HG02798 (cell line): ENCODE measurements around the gene WAPL.
A peak's percentile ranks its signal among the peaks of the same experiment; 100 is the strongest.
"Not testable (repeated sequence)": the region's sequence is repeated elsewhere in the genome, so short reads cannot be mapped to it uniquely, and the experiment has no call there.

Experiments
- ATAC-seq: cut with Tn5 transposase; IDR thresholded peaks from one replicate; pipeline ENCODE4 v1.9.1; 2021; ENCODE audit warnings: mild to moderate bottlenecking; ENCODE audit not compliant: unreplicated experiment, poor library complexity

WAPL gene, protein sequence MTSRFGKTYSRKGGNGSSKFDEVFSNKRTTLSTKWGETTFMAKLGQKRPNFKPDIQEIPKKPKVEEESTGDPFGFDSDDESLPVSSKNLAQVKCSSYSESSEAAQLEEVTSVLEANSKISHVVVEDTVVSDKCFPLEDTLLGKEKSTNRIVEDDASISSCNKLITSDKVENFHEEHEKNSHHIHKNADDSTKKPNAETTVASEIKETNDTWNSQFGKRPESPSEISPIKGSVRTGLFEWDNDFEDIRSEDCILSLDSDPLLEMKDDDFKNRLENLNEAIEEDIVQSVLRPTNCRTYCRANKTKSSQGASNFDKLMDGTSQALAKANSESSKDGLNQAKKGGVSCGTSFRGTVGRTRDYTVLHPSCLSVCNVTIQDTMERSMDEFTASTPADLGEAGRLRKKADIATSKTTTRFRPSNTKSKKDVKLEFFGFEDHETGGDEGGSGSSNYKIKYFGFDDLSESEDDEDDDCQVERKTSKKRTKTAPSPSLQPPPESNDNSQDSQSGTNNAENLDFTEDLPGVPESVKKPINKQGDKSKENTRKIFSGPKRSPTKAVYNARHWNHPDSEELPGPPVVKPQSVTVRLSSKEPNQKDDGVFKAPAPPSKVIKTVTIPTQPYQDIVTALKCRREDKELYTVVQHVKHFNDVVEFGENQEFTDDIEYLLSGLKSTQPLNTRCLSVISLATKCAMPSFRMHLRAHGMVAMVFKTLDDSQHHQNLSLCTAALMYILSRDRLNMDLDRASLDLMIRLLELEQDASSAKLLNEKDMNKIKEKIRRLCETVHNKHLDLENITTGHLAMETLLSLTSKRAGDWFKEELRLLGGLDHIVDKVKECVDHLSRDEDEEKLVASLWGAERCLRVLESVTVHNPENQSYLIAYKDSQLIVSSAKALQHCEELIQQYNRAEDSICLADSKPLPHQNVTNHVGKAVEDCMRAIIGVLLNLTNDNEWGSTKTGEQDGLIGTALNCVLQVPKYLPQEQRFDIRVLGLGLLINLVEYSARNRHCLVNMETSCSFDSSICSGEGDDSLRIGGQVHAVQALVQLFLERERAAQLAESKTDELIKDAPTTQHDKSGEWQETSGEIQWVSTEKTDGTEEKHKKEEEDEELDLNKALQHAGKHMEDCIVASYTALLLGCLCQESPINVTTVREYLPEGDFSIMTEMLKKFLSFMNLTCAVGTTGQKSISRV (N-terminal part only)

DNA sequence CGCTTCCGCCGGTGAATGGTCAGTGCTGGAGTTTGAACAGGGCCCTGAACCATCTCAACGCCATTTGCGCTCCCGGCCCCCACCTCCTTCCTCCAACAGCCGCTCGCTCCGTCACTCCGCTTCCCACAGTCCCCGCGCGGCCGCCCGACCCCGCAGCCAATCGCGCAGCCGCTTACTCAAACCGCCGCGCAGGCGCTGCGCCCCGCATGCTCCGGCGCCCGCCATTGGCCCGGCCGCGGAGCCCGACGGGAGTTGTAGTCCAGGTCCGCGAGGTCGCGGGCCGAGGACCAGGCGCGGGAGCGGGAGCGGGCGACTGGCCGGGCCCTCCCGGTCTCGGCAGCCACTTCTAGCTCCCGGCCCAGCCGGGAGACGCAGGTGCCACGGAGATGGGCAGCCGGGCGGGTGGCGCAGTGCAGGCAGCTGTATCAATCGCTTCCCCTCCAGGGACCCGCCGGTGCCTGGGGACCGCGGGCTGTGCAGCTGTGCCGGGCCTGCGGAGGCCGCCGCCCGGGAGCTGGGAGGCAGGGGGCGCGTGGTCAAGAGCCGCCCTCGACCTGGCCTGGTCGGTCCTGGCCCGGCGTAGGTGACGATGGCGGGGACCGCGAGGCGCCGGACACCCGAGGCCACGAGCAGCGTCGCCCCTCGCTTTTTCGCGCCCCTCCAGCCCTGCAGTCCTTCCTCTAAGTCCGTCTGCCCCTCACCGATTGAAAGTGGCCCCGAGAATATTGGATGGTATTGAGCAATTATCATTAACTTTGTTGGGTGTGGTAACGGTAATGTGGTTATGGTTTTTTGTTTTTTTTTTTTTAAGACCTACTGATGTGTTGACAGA, at the start of gene WAPL:
TSS of gene WAPL (minus strand) at position 115 of the 832 bp plus-strand sequence. CDS start 3,723 bp downstream, outside the sequence.
- peak; percentile 98 for ATAC-seq

GRCh38 chr10:86569335-86569734, 47.7 kb upstream of the WAPL start:
- ATAC-seq = no peak

GRCh38 chr10:86566518-86566917, 44.9 kb upstream of the WAPL start:
- not testable (repeated sequence) for ATAC-seq

DNA sequence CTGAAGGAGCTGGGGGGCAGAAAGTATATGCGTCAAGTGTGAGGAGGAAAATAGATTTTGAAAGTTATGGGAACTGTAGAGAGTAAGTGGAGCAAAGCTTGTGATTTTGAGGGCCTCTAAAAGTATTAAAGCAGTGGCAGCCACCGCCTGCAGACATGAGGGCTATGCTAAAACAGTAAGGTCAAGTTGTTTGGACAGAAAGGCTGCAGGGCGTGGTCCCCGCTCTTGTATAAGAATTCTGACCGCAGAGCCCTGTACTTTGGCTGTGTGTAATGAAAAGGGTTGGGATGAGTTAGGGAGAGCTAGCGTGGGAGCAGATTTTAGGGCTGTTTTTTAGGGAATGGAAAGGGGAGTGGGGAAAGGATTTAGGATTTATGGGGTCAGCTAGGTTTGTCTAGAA, 41.7 kb upstream of the WAPL start:
- not testable (repeated sequence) for ATAC-seq

- not testable (repeated sequence) for ATAC-seq
Measured at GRCh38 chr10:86558695-86559094, 37.1 kb upstream of the WAPL start.

DNA sequence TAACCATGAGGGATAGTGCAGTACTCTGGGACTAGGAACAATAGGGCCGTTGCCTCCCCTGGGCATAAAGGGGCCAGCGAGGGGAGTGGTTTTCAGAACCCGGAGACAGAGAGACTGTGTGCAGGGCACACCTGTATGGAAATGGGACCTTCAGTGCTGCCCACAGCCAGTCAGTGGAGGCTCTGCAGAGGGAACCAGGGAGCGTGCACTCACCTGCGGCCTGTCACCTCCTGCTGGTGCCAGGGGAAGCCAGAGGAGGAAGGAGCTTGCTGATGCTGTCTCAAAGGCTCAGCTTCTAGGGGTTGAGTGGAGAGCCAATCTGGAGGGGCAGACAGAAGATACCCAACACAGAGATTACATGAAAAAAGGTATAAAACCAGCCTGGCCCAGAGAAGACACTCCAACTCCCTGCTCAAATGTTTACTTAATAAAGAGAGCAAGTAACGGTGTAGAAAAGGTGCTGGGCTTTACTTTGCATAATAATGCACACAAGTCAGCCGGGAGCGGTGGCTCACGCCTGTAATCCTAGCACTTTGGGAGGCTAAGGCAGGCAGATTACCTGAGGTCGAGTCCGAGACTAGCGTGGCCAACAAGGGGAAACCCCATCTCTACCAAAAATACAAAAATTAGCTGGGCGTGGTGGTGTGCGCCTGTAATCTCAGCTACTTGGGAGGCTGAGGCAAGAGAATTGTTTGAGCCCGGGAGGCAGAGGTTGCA, 35.5 kb upstream of the WAPL start:
- ATAC-seq = no peak

GRCh38 chr10:86556532-86556931, 34.9 kb upstream of the WAPL start:
- no peak for ATAC-seq

- no peak for ATAC-seq
Measured at GRCh38 chr10:86553639-86554038, 32.0 kb upstream of the WAPL start.

DNA sequence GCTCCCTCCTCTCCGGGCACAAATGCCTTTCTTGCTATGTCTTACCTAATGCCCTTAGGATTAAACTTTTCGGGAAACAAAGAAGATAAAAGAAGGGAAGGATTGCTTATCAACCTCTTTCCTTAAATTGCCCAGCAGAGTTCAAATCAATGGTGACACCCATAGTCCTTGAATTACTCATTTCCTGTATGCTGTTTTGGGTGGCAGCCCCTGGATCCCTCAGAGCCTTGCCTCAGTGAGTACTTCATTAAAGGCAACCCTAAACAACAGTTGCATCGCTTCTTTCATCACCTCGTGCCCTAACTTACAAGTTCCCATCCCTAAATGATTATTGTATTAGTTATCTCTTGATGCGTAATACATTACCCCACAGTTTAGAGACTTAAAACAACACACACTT, 31.6 kb upstream of the WAPL start:
- no peak for ATAC-seq

DNA sequence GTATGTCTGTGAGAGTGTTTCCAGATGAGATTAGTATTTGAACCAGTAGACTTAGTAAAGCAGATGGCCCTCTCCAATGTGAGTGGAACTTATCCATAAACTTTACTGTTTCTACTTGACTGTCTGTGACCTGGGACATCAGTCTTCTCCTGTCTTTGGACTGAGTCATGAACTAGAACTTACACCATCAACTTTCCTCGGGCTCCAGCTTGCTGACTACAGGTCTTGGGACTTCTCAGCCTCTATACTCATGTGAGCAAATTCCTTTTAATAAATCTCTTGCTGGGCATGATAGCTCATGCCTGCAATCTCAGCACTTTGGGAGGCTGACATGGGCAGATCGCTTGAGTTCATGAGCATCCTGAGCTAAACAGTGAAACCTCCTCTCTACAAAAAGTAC, 25.7 kb upstream of the WAPL start:
- no peak for ATAC-seq

DNA sequence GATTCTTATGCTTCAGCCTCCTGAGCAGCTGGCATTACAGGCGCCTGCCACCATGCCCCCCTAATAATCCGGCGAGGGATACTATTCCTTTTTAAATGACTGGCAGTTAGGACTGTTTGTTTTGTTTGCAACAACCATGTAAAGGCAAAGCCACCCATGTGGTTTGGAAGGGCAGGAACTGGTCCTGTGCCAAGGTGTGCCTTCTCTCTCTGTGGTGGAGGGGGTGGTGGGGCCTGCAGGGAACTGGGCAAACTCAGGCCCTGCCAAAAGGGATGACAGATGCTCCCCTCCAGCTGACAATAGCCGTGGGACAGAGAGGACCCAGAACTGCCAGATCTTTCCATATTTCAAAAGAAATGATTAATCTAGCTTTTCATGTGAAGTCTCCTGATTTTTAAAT, 23.5 kb upstream of the WAPL start:
- no peak for ATAC-seq

DNA sequence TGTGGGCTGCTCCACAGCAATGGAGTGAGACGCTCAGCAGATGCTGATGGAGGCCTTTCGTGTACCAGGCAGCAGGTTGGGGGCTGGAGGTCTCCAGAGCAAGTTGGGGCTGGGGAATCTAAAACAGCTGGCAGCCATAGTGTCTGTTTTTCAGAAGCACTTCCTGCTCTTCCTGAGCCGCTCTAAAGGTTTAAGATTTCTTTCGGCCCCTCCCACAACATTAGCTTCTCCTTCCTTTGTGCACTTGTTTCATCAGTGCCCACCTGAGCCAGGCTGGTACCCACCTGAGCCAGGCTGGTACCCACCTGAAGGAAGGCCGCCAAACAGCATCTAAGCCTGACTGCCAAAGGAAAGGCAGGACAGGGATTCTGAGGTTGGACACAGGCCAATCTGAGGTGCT, 18.4 kb upstream of the WAPL start:
- no peak for ATAC-seq

GRCh38 chr10:86538547-86538946, 17.0 kb upstream of the WAPL start:
- no peak for ATAC-seq

DNA sequence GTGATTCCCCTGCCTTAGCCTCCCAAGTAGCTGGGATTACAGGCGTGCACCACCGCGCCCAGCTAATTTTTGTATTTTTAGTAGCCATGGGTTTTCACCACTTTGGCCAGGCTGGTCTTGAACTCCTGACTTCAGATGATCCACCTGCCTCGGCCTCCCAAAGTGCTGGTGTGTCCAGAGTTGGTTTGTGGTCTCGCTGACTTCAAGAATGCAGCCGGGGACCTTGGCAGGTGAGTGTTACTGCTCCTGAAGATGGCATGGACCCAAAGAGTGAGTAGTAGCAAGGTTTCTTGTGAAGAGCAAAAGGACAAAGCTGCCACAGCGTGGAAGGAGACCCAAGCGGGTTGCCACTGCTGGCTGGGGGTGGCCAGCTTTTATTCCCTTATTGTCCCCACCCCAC, 16.4 kb upstream of the WAPL start:
- not testable (repeated sequence) for ATAC-seq

- no peak for ATAC-seq
Measured at GRCh38 chr10:86536294-86536861, 14.8 kb upstream of the WAPL start.

DNA sequence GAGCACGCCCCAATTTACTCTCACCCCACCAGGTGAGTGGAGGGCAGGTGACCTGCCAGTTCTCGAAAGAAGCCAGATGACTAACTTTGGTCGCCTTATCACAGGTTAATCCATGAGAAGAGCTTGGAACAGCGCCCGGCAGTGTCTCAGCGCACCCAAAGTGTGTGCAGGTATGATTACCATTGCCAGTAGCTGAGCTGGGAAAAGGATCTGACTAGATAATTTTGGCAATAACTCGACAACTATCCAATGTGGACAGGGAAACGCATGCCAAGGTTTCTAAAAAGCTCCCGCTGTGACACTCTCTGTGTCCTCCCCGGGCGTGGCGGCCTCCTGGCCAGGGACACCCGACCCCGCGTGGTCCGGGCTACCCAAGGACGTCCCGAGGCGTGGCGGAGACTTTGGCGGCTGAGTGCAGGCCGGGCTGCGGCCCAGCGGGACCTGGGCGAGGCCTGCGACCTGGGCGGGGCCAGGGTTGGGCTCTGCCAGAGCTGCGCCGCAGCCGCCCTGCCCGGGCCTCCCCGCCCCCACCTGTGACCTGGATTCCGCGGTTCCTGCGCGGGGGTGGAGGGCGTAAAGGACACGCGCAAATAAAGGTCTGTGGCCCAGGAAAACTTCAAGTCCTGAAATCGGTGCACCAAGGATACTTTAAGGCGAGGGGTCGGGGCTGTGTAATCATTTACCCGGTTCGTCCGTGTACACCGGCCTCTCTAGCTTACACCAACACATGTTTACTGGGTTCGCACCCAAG, 13.7 kb upstream of the WAPL start:
- ATAC-seq = peak; percentile 87

- ATAC-seq = no peak
Measured at GRCh38 chr10:86533328-86533727, 11.7 kb upstream of the WAPL start.

GRCh38 chr10:86528736-86529135, 7.1 kb upstream of the WAPL start:
- not testable (repeated sequence) for ATAC-seq
